Common myeloid progenitor, CD34-positive (primary cell): Measurements from ENCODE around the gene SEMA3B.
"Not testable (repeated sequence)": the region's sequence is repeated elsewhere in the genome, so short reads cannot be mapped to it uniquely, and the experiment has no call there.

ENCODE experiments used
- CTCF ChIA-PET: fragments of 350-600 bp; sonication (Branson Sonifier 250); formaldehyde crosslinking; loops from one replicate; lab custom pipeline; 2021; ENCODE audit warnings: antibody characterized with exemption; lab: Charles Lee
- POLR2A ChIA-PET: fragments of 350-600 bp; sonication (Branson Sonifier 250); formaldehyde crosslinking; loops from one replicate; lab custom pipeline; 2021; ENCODE audit warnings: antibody characterized with exemption; lab: Charles Lee
- DNase-seq, 3 donors: peaks; one replicate each; pipeline versions ENCODE4 v3.0.0 to v3.0.0-alpha.2; 2013
- H3K27ac ChIP-seq, 2 experiments: 1 replicate in 1 of 2; 2 replicates in 1 of 2; pipeline ENCODE4 v1.7.0; 2013; ENCODE audit warnings: inconsistent platforms in 2 of 2, low read length in 2 of 2, mild to moderate bottlenecking in 2 of 2, low read depth in 1 of 2, moderate library complexity in 1 of 2; ENCODE audit not compliant: severe bottlenecking in 2 of 2, insufficient read depth in 1 of 2, poor library complexity in 1 of 2
- H3K27me3 ChIP-seq, 5 experiments: replicated peaks in 2 of 5; 1 replicate in 3 of 5; 2 replicates in 2 of 5; pipeline versions ENCODE4 v1.6.1 to v1.7.0; 2013; ENCODE audit warnings: low read length in 4 of 5, mild to moderate bottlenecking in 2 of 5, moderate library complexity in 2 of 5, inconsistent platforms in 1 of 5; ENCODE audit not compliant: insufficient read depth in 5 of 5, control insufficient read depth in 4 of 5
- H3K36me3 ChIP-seq, 4 experiments: 1 replicate in 2 of 4; 2 replicates in 2 of 4; pipeline versions ENCODE4 v1.6.1 to v1.7.0; 2013; ENCODE audit warnings: low read length in 3 of 4, control low read depth in 1 of 4, mild to moderate bottlenecking in 1 of 4; ENCODE audit not compliant: control insufficient read depth in 4 of 4, insufficient read depth in 4 of 4
- H3K4me1 ChIP-seq, 4 experiments: 1 replicate in 3 of 4; 2 replicates in 1 of 4; pipeline versions ENCODE4 v1.6.1 to v1.7.1; 2013; ENCODE audit warnings: low read length in 3 of 4, mild to moderate bottlenecking in 3 of 4, control low read depth in 1 of 4, inconsistent platforms in 1 of 4, moderate library complexity in 1 of 4; ENCODE audit not compliant: control insufficient read depth in 4 of 4, insufficient read depth in 4 of 4; ENCODE audit errors: control extremely low read depth in 1 of 4
- H3K4me3 ChIP-seq, 7 experiments: 1 replicate in 4 of 7; 2 replicates in 3 of 7; pipeline versions ENCODE4 v1.5.1 to v1.7.0; 2013; ENCODE audit warnings: mild to moderate bottlenecking in 7 of 7, low read length in 6 of 7, moderate library complexity in 6 of 7, inconsistent platforms in 2 of 7, low read depth in 2 of 7, control low read depth in 1 of 7; ENCODE audit not compliant: insufficient read depth in 4 of 7, control insufficient read depth in 1 of 7; ENCODE audit errors: extremely low read depth in 1 of 7
- H3K9me3 ChIP-seq, 5 experiments: 1 replicate in 4 of 5; 2 replicates in 1 of 5; pipeline versions ENCODE4 v1.6.1 to v1.7.1; 2013; ENCODE audit warnings: low read length in 4 of 5, mild to moderate bottlenecking in 2 of 5, inconsistent platforms in 1 of 5, low read depth in 1 of 5, moderate library complexity in 1 of 5; ENCODE audit not compliant: control insufficient read depth in 4 of 5, insufficient read depth in 2 of 5; ENCODE audit errors: control extremely low read depth in 1 of 5
- WGBS: methylation state at CpG from one replicate; pipeline ENCODE4 v1.1.5; 2013; ENCODE audit not compliant: insufficient coverage; 5-methylcytosine and 5-hydroxymethylcytosine counted together

SEMA3B gene

GRCh38 chr3:50276762-50277101 lies 7.8 kb downstream of the SEMA3B start:
- no peaks in the 10 kb centered on the region for H3K36me3 ChIP-seq
- H3K27me3 ChIP-seq = peaks cover 0 to 57% (median 23%) of the 10 kb centered on the region in 5 experiments
- ChIA-PET CTCF (interaction anchor here (0.9 to 72.5 kb wide), 5 partner anchors 15 to 86 kb away, joined by 3 to 1875 read pairs (median 4); partner anchors contain the start of genes GNAI2, IFRD2 and SLC38A3), POLR2A (no interaction called here)
- no peak for DNase-seq
- H3K4me3 ChIP-seq = no peak overlapping the region
- no peaks in the 10 kb centered on the region for H3K9me3 ChIP-seq
- no peak overlapping the region for H3K27ac ChIP-seq
- WGBS = 79% methylated on average over 14 of the region's 17 CpGs
- peaks cover 0 to 33% (median 25%) of the 10 kb centered on the region in 4 experiments for H3K4me1 ChIP-seq

GRCh38 chr3:50278123-50278879 lies 9.4 kb downstream of the SEMA3B start:
- ChIA-PET POLR2A (no interaction called here), CTCF (interaction anchor here (0.9 to 72.5 kb wide), 8 partner anchors 9 to 84 kb away, joined by 3 to 1875 read pairs (median 5); partner anchors contain the start of genes GNAI2, IFRD2 and SLC38A3)
- Histone ChIP-seq H3K36me3 (no peaks in the 10 kb centered on the region), H3K4me3 (no peak overlapping the region), H3K27ac (no peak overlapping the region), H3K4me1 (peaks cover 0 to 27% (median 20%) of the 10 kb centered on the region in 4 experiments), H3K27me3 (peaks cover 0 to 53% (median 23%) of the 10 kb centered on the region in 5 experiments), H3K9me3 (no peaks in the 10 kb centered on the region)
- no peak for DNase-seq
- 100% methylated on average over 3 of the region's 4 CpGs for WGBS

DNA sequence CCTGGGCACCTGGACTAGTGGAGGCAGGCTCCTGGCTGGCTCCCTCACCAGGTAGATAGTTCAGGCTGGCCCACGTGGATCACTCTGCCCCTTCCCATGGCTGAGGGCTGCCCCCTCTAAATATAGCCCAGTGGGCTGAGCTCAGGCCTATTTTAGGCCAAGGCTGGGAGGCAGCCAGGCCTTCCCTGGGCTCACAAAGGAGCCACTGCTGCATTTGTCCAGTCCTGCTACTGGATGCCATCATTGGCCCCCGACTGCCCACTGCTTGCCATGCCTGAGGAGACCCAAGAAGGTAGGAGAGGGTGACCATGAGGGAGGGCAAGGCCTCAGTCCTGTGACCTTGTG lies 9.9 kb downstream of the SEMA3B start, which contains the start of gene LSMEM2:
Gene LSMEM2, plus strand, starts transcription at position 208 of the 345 bp plus-strand sequence. Its CDS starts 27 bp downstream, at position 235.
- WGBS = 90% methylated on average over 2 of the region's 2 CpGs
- Histone ChIP-seq H3K27me3 (peaks cover 0 to 47% (median 20%) of the 10 kb centered on the region in 5 experiments), H3K4me1 (peaks cover 0 to 23% (median 17%) of the 10 kb centered on the region in 4 experiments), H3K4me3 (no peak within 1 kb of the TSS), H3K27ac (no peak within 1 kb of the TSS), H3K9me3 (no peaks in the 10 kb centered on the region), H3K36me3 (no peaks in the 10 kb centered on the region)
- POLR2A ChIA-PET = no interaction called here
- CTCF ChIA-PET = interaction anchor here (1.0 to 72.5 kb wide), 9 partner anchors 9 to 87 kb away, joined by 3 to 1875 read pairs (median 5); partner anchors contain the start of genes GNAI2, HYAL3, IFRD2 and NAA80
- DNase-seq = no peak

GRCh38 chr3:50279255-50280016 lies 10.5 kb downstream of the SEMA3B start:
- WGBS = 100% methylated on average over 1 of the region's 8 CpGs
- CTCF ChIA-PET = interaction anchor here (0.7 to 72.5 kb wide), 12 partner anchors 9 to 87 kb away, joined by 3 to 1875 read pairs (median 5); partner anchors contain the start of genes GNAI2, HYAL3, IFRD2 and NAA80
- DNase-seq = no peak
- no peak overlapping the region for H3K27ac ChIP-seq
- peaks cover 0 to 41% (median 17%) of the 10 kb centered on the region in 5 experiments for H3K27me3 ChIP-seq
- POLR2A ChIA-PET = interaction anchor here (0.6 kb wide), 1 partner anchor 89 kb away, joined by 4 read pairs; no protein-coding TSS in a partner anchor
- no peaks in the 10 kb centered on the region for H3K9me3 ChIP-seq
- H3K36me3 ChIP-seq = no peaks in the 10 kb centered on the region
- peaks cover 0 to 18% (median 16%) of the 10 kb centered on the region in 4 experiments for H3K4me1 ChIP-seq
- no peak overlapping the region for H3K4me3 ChIP-seq

DNA sequence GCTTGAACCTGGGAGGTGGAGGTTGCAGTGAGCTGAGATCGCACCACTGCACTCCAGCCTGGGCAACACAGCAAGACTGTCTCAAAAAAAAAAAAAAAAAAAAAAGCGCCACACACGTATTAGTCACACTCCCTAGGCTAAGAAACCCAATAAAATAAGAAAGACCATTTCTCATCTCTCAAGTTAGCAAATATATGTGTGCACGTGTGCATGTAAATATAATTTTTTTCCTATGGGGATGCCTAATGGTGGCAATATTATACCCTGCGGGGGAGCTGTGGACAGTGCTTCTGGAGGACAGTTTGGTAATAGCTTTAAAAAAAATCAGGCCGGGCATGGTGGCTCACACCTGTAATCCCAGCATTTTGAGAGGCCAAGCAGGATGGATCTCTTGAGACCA lies 15.2 kb downstream of the SEMA3B start:
- H3K4me3 ChIP-seq, H3K9me3 ChIP-seq, POLR2A ChIA-PET, DNase-seq, H3K27me3 ChIP-seq, H3K27ac ChIP-seq, H3K4me1 ChIP-seq: not testable (repeated sequence)
- CTCF ChIA-PET = interaction anchor here (0.7 to 72.5 kb wide), 2 partner anchors 9 to 52 kb away, joined by 4 to 1875 read pairs; partner anchors contain the start of genes GNAI2 and SLC38A3
- 100% methylated on average over 1 of the region's 6 CpGs for WGBS
- H3K36me3 ChIP-seq = peaks cover 2 to 33% (median 26%) of the 10 kb centered on the region in 4 experiments

GRCh38 chr3:50286322-50287227 lies 17.6 kb downstream of the SEMA3B start:
- Histone ChIP-seq H3K36me3 (peaks cover 2 to 49% (median 36%) of the 10 kb centered on the region in 4 experiments), H3K4me3 (no peak overlapping the region), H3K4me1 (peaks cover 3 to 14% (median 9%) of the 10 kb centered on the region in 4 experiments), H3K27ac (no peak overlapping the region), H3K27me3 (no peaks in the 10 kb centered on the region), H3K9me3 (no peaks in the 10 kb centered on the region)
- ChIA-PET POLR2A (no interaction called here), CTCF (interaction anchor here (1.5 kb wide), 1 partner anchor 13 kb away, joined by 3 read pairs; the partner anchor contains the start of genes HYAL3 and NAA80)
- DNase-seq = no peak
- WGBS = 92% methylated on average over 25 of the region's 28 CpGs
